GM18498 (cell line): ENCODE data around the gene DAPK1.
"Not testable (repeated sequence)": the region's sequence is repeated elsewhere in the genome, so short reads cannot be mapped to it uniquely, and the experiment has no call there.

Source experiments
- ATAC-seq: cut with Tn5 transposase; IDR thresholded peaks from one replicate; pipeline ENCODE4 v1.9.1; 2021; ENCODE audit warnings: mild to moderate bottlenecking, moderate library complexity; ENCODE audit not compliant: unreplicated experiment

The DAPK1 gene

DNA sequence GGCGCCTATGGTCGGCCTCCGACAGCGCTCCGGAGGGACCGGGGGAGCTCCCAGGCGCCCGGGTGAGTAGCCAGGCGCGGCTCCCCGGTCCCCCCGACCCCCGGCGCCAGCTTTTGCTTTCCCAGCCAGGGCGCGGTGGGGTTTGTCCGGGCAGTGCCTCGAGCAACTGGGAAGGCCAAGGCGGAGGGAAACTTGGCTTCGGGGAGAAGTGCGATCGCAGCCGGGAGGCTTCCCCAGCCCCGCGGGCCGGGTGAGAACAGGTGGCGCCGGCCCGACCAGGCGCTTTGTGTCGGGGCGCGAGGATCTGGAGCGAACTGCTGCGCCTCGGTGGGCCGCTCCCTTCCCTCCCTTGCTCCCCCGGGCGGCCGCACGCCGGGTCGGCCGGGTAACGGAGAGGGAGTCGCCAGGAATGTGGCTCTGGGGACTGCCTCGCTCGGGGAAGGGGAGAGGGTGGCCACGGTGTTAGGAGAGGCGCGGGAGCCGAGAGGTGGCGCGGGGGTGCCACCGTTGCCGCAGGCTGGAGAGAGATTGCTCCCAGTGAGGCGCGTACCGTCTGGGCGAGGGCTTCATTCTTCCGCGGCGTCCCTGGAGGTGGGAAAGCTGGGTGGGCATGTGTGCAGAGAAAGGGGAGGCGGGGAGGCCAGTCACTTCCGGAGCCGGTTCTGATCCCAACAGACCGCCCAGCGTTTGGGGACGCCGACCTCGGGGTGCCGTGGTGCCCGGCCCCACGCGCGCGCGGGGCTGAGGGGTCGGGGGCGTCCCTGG, 561 bp downstream of the DAPK1 start:
- ATAC-seq, result peak; percentile 32

DNA sequence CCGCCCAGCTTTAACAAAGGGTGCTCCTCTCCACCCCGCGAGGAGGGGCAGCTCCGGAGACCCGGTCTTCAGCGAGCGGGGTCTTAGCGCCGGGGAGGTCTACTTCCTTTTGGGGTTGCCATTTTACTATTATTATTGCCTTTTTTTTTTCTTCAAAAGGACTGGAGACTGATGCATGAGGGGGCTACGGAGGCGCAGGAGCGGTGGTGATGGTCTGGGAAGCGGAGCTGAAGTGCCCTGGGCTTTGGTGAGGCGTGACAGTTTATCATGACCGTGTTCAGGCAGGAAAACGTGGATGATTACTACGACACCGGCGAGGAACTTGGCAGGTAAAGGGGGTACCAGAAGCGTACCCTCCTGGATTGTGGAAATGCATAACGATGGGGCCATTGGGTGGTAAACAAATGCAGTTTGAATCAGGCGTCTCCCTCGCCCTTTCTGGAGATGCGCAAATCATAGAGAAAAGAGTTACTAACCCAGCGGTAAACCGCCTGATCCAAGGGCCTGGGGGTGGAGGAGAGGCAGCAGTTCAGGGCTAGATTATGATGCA, 1.2 kb downstream of the DAPK1 start:
- no peak for ATAC-seq

DNA sequence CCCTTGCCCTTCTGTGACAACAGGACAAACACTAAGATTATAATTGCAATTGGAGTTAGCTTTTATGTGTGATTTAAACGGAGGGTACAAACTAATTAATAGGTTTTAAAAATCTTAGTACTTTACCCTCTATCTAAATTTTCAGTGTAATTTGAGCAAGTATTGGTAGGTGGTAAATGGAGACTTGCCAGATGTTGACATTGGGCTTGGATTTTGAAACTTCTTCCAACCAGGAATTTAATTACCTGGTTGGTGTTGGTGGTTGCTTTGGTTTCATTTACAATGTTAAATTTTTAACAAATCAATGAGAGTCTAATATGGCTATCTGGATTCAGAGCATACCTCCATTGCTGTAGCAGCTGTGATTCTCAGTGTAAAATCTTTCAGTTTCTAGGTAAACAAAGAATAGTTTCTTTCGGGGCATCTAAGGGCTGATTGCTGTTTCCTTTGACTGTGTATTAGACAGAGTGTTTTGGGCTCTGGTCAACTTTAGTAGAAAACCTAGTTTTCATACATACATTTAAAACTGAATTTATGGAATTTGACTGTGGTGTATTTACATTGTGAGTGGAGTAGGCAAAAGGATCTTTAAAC, 1.9 kb downstream of the DAPK1 start:
- ATAC-seq, result peak; percentile 57

DNA sequence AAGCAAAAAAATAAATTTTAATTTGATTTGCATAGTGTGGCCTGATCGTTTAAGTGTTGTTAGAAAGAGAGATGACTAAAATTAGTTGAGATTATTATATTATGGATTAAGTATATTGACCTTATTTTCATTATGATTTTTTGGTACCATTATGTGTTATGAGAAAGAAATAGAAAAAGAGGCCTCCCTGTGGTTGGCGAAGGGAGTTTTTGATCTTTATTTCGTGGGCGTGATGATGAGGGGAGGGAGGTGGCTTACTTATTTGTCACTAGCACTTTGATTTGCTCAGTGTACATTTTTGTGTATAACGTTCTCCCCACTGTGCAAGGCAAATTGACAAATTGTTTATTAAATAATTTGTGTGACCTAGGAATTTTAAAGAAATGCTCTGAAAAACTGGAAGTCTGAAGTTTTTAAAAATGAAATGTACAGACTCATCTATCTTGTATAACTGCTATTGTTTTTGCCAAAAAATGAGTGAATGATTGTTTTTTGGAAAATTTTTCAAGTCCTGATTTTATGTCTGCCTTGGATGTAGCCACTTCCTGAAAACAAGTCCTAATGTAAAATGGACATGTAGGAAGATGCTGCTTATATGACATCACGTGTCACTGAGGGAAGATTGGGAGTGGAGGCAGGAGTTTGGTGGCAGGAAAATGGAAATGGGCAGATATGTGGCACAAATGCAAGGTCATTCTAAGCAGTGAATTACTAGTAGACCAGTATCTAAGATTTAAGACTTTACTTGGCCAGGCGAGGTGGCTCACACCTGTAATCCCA, 3.0 kb downstream of the DAPK1 start:
- no peak for ATAC-seq

DNA sequence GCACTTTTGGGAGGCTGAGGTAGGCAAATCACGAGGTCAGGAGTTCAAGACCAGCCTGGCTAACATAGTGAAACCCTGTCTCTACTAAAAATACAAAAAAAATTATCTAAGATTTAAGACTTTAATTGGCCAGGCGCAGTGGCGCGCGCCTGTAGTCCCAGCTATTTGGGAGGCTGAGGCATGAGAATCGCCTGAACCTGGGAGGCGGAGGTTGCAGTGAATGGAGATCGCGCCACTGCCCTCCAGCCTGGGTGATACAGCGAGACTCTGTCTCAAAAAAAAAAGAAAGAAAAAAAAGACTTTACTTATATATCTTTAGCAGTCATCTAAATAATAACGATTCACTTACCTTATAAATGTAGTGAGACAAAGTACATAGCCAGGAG, 3.6 kb downstream of the DAPK1 start:
- ATAC-seq, result not testable (repeated sequence)

DNA sequence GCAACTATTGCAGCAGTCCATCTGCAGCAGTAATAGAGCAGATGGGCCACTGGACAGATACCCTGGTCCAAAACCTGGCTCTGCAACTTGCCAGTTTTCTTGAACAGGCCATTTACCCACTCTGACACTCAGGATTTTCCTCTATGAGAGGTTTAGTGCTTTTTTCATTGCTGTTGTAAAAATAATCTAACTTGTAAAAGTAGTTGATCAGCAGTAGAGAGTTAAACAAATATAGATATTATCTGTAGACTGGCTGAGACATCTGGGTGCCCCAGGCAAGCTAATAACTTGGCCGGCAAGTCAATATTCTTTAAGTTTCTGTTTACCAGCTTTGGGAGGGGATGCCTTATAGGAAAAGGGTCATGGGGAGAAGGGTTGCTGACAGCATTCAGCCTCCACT, 4.1 kb downstream of the DAPK1 start:
- ATAC-seq, result no peak

DNA sequence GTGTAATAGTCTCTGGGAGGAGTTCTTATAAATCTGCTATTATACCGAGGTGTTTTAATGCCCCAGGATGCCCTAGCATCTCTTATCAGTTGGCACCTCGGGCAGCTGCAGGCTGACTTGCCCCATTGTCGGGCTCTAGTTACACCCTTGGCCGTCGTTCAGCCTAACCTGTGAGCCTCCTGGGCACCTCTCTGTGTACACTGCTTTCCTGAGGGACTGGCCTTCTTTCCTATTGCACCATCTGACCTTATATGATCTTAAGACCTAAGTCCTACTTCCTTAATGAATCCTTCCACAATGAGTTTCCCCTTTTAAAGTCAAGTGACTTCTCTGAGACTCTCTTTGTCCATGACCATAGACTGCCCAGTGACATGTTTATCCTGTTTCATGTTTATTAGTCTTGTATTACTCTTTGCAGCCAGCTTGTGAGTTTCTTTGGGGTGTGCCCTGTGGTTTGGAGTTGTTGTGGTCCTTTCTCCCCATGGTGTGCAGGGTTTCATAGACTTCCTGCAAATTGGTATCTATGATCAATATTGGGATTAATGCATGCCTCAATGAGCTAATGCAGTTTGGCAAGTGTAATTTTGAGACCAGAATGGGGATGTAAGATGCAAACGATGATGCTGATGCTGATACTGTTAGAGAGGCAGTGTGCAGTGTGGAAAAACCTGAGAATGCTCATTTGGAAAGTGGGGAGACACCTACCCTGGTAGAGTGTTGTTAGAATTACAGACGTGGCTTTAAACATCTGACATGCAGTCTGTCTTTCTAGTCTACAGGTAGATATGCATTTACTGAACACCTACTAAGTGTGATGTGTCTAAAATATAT, 4.9 kb downstream of the DAPK1 start:
- no peak for ATAC-seq

DNA sequence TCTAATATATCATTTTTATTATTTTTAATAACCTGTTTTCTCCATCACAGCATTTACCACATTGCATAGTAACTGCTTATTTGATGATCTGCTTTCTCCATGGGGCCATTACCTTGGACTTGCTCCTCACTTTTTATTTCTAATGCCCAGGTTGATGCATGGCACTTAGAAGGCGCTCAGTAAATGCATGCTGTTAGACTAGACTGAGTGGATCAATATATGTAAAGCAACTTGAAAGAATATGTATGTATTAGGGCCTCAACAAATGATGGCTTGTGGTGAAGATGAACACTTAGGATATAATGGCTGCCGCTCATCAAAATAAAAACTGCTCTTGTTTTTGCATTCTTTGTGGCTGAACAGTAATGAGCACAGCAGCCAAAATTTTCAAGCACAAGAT, 5.8 kb downstream of the DAPK1 start:
- ATAC-seq, result no peak

DNA sequence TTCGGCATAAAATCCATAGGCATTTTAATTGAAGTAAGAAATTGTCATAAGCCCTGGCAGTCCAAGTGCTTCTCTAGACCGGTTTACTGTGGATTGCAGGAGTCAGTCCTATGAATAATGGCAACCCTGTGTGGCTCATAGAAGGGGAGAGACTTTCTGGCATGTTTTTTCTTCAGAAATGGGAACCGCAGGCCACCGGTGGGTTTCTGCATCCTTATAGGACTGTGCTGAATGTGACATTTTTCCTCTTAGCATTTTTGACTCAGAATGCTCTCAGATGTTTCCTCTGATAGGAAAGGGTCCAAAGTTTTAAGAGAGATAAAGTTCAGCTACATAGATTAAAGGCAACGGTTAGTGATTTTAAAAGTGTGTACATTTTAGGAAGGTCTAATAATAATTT, 6.3 kb downstream of the DAPK1 start:
- no peak for ATAC-seq

DNA sequence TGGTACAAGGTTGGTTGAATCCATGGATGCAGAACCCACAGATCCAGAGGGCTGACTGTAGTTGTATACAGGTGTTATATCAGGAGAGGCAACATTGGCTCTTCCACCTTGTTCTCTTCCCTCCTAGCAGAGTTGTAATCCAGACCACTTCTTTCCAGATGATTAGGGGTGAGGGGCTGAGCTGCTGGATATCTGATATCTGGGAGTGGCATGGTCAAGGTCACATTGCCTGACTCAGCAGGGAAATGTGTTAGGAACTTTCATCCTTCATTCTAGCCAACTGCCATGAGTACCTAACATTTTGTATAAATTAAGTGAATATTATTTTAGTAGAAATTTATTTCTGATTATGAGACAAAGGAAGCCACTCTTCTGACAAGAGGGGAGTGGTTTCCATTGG, 7.3 kb downstream of the DAPK1 start:
- no peak for ATAC-seq

DNA sequence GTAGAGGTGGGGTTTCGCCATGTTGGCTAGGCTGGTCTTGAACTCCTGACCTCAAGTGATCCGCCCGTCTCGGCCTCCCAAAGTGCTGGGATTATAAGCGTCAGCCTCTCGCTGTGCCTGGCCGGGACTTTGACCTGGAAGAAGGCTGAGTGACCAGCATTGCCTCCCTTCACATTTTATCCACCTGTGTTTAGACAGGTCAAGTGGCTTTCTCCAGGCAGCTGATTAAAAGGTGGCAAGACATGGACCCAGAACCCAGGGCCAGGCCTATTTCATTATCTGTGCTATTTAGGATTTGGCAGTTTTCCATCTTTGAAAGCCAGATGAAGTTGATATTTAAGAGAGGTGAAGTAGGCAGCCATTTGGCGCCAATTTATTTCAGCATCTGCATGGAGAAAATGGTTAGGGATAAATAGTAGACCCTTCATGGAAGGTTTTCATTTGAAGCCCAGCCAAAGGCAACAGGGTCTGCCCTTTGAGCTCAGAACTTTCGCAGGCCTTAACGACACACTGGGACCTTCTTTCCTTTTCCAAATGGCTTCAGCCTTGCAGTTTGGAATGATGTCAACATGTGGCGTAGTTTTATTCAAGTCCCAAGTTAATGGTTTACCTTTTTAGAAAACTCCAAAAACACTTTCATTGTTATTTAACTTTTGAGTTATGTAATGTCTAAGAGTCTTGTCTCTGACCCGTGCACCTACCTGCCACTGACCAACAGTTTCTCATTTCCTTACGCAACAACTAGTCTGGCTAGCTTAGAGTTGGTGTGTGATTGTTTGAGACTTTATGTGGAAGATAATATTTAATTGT, 8.4 kb downstream of the DAPK1 start:
- ATAC-seq, result no peak

DNA sequence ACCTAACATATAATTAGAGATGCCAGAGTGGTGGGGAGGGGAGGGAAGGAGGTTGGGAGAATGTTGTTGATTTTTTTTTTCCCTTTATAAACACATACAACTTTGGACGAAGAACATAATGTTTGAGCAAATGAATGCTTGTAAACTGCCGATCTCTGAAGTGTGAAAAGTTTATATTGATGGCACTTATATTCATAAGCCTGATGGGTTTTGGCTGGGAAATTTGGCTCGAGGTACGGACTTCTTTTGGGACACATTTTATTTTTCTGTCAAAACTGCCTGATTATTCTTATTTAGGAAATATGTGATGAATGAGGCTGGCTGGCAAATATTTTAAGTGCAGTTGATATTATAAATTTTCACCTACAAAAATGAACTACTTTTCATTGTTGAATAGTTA, 9.9 kb downstream of the DAPK1 start:
- no peak for ATAC-seq

DNA sequence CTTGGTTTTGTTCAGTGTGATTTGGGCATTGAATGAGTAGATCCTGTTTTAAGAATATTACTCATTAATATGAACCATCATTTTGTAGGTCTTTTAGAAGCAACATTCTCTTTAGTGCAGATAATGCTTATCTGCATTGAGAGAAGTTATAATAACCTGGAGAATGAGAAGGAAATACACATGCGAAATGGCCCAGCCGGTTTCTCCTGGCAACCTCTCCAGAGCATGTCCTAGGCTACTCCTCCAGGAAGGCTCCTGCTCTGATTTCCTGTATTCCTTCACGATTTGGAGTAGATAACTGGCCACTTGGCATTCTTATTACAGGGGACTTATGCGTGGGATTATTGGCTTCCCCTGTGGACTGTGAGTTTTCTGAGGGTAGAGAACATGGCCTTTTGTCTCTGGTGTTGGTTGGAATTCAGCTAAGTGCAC, 12.6 kb downstream of the DAPK1 start:
- ATAC-seq, result no peak

DNA sequence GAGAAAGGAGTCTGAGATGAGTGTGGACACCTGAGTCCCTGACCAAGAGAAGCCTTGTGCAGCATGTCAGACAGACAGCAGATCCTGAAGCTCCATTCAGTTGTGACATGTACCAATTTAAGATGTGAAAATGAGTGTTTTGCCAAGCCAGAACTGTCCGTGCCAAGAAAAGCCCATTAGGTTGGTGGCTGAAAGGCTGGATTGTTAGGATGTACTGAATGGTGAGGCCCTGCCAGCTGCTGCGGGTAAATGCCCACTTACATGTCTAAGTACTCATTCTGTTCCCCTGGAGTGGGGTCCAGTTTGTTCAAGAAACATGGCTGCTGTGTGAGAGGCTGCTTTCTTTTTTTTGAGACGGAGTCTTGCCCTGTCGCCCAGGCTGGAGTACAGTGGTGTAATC, 14.6 kb downstream of the DAPK1 start:
- no peak for ATAC-seq

DNA sequence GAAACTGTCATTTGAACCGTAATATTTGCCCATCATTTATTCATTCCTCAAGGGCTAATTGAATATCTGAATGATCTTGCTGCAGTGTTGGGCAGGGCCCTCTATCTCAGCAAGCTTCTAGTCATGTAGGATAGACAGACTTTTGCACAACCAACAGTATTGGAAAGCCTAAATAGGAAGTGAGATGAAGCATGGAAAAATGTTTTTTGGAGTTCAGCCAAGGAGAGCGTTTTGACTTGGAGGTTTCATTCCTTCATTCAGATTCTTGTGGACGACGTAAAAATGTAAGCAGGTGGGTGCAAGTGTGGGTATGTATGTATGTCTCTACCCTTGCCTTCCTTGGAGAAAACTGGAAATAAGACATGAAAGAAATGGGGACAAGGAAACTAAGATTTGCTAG, 15.5 kb downstream of the DAPK1 start:
- ATAC-seq, result no peak

DNA sequence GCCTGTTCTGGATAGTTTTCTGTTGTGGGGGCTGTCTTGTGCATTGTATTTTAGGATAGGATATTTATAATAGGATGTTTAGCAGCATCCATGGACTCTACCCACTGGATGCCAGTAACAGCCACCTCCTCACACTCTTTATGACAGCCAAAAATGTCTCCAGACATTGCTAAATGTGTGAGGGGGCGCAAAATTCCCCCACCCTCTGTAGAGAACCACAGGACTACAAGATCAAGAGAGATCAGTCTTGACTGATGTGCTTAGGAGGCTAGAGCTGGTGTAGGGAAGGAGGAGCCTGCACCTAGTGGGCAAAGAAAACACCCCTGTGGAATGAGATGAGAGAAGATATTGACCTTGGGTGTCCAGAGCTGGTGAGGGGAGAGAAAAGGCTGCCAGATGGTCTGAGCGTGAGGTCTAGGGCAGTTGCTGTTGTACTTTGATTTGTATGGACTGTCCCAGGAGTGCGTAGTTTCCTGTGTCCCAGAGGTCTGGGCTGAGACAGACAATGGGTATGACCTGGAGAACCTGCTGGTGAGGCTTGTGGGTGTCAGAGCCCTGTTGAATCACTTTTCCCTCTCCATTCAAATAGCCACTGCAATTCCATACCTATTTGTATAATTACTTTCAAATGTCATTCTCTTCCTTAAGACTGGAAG, 16.3 kb downstream of the DAPK1 start:
- ATAC-seq, result no peak

DNA sequence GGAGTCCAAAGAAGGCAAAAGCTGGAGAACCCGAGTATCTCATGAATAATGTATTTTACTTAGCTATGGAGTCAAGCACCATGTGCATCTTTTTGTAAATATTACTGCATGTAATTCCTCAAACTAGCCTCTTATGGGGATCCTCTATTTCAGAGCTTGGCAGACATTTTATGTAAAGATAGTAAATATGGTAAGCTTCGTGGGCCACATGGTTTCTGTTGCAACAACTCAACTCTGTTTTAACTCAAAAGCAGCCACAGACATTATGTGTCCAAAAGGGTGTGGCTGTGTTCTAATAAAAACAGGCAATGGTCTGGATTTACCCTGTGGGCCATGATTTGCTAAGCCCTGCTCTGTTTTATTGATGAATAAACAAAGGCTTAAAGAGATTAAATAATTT, 17.3 kb downstream of the DAPK1 start:
- no peak for ATAC-seq

DNA sequence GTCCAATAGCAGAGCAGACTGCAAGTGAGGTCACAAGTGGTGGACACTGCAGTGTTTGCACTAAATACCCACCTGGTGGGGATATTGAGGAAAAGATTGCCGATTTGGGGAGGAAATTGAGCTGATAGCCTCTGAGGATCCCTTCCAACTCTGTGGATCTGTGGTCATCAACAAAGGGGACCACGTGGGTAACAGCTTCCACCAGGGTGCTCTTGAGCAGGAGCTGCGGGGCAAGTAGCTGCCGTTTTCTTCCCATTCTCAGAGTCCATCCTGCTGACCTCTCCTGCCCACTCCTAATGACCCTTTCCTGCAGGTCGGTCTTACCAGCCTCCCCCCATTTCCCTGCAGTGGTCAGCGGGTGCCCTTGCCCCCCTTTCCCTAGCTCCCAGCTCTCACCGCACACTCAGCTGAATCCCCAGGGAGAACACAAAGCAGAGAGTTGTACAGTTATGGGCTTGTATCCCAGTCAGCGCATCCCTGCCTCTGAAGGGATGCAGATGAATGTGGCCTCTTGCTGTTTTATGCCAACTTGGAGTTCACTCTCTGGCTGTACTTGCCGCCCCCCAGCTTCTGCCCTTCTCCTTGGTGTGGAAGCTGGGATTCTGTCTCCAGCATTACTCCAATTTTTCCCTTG, 18.0 kb downstream of the DAPK1 start:
- no peak for ATAC-seq
